Right forelimb (tissue), 1 donor: ENCODE data around the gene PES1.
"Not testable (repeated sequence)": the region's sequence is repeated elsewhere in the genome, so short reads cannot be mapped to it uniquely, and the experiment has no call there.

Experiments
- DNase-seq: peaks from one replicate; pipeline ENCODE4 v3.0.0-alpha.2; 2018

The PES1 gene

DNA sequence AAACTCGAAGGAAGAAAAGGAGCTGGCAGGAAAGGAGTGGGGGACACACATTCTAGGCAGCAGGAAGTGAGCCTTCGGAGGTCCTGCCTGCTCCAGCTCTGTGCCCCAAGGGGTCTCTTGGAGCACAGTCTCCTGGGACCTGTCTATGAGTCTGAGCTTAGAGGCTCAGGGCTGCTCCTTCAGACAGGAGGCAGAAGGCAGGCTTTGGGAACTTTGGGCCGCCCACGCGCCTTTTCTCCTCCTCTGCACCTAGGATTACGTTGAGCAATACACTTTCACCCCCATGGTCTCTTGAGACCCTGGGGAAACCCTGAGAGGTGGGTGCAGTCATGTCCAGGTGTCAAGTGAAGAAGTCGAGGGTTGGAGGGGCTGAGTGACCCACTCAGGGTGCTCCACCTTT is 16.2 kb upstream of the PES1 start:
- no peak for DNase-seq

DNA sequence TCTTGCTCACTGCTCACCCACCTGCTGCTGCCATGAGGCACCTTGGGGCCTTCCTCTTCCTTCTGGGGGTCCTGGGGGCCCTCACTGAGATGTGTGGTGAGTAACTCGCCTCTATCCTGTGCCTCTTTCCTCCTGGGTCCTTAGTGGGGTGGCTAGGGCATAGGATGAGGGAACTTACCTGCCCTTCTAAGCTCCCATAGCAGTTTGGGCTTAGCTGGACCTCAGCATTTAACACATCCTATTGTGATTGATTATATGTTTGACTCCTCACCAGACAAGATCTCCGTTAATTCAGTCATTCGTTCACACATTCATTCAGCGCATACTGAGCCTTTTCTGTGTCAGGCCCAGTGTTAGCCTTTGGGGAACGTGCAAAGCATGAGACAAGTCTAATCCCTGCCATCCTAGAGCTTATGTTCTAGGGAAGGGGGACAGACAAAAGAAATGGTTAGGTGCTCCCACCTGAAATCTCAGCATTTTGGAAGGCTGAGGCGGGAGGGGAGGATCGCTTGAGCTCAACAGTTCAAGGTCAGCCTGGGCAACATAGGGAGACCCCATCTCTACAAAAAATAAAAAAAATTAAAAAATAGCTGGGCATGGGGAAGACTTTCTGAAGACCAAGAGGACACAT is 15.7 kb upstream of the PES1 start:
- DNase-seq = no peak

DNA sequence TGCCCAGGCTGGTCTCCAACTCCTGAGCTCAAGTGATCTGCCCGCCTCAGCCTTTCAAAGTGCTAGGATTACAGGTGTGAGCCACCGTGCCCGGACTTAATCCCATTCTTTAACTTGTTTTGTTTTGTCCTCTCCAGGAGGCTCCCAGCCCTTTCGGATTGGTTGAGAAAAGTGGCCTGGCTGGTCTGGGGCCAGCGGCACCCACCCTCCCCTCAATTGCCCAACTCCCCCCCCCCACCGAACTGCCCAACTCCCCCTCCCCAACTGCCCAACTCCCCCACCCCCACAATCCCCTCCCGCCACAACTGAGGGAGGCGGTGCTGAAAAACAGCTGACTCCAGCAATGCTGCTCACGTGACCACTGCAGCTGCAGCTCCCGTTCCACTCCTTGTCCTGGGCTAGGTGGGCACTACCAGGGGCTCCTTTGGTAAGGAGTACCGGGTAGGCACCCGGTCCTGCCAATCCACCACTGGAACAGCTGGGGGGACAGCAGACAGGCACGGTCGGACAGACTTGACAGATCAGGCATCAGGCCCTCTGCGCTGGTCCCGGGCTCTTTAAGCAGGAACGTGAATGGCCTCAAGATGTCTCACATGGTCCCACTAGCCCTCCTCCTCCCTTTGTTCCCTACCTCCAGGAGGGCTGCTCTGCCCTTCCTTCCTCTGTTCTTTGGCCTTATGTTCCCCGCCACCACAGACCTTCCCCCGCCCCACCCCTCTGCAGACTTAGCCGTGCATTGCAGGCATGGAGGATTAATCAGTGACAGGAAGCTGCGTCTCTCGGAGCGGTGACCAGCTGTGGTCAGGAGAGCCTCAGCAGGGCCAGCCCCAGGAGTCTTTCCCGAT is 15.0 kb upstream of the PES1 start, which contains the start of gene TCN2:
Gene TCN2, plus strand, starts transcription at position 720 of the 845 bp plus-strand sequence. CDS start 158 bp downstream, outside the sequence.
- peak; percentile 83 for DNase-seq

DNA sequence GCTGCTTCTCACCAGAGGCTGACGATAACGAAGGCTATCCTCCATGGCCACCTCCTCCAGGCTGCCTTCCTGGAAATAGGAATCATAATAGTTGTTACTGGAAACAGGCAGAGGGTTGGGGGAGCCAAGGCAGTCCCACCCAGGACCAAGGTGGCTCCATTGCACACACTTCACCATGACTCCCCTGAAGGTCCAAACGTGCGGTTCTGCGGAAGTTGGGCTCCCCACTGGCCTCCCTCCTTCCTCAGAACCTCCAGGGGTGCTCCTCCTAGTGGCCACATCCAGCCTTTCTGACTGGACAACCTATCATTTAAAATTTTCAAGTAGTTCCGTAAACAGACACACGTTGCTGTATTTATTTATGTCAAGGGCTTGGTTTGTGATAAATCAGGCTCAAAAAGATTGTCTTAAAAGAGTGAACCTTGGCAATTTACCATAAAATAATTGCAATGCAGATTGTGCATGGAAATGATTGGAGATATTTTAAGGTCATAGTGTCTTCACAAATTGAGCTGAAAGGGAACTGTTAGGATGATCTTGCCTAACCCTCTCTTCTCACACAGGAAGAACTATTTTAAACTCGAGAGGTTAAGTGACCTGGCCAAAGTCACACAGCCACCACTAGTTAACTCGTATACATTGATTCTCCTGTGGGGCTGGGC is 13.9 kb upstream of the PES1 start:
- peak; percentile 60 for DNase-seq

DNA sequence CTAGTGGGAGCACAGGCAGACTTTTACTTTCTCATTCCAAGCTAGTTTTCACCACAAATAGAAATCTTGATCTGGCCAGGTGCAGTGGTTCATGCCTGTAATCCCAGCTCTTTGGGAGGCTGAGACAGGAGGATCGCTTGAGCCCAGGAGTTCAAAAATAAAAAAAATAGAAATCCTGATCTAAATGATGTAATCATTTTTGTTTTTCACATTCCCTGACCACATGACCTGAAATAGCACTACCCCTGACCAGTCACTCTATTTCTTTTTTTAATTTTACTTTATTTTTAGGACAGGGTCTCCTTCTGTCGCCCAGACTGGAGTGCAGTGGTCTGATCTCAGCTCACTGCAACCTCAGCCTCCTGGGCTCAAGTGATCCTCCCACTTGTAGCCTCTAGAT is 13.0 kb upstream of the PES1 start:
- DNase-seq = no peak

DNA sequence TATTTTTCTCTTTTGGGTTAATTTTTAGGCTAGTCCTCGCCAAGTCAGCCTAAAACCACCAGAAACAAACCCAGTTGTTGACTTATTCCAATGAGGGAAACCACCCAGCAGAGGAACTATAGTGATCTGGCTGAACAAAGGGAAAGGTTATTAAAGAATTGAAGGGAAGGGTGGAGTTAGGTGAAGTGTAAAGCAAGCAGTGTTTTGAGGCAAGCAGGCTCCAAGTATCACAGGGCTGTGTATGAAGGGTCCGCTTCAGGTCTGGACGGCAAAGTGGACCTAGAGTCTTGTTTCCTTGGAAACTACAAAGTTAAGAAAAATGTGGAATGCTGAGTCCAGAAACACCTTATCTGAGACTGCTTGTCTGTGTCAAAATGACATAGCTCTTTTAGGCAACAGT is 12.1 kb upstream of the PES1 start:
- DNase-seq = no peak

DNA sequence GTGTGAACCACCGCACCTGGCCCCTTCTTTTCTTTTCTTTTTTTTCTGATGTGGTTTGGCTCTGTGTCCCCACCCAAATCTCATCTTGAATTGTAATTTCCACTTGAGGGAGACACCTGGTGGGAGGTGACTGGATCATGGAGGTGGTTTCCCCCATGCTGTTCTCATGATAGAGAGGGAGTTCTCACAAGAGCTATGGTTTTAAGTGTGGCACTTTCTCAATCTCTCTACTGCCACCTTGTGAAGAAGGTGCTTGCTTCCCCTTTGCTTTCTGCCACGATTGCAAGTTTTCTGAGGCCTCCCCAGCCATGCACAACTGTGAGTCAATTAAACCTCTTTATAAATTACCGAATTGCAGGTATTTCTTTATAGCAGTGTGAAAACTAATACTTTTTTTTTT is 10.3 kb upstream of the PES1 start:
- no peak for DNase-seq

DNA sequence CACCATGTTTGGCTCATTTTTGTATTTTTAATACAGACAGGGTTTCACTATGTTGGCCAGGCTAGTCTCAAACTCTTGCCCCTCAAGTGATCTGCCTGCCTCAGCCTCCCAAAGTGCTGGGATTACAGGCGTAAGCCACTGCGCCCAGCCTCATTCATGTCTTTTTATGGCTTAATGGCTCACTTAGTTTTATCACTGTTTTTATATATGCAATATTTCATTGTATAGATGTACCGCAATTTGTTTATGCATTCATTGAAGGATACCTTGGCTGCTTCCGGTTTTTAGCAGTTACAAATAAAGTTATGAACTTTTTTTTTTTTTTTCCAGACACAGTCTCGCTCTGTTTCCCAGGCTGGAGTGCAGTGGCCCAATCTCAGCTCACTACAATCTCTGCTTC is 9.8 kb upstream of the PES1 start:
- no peak for DNase-seq

DNA sequence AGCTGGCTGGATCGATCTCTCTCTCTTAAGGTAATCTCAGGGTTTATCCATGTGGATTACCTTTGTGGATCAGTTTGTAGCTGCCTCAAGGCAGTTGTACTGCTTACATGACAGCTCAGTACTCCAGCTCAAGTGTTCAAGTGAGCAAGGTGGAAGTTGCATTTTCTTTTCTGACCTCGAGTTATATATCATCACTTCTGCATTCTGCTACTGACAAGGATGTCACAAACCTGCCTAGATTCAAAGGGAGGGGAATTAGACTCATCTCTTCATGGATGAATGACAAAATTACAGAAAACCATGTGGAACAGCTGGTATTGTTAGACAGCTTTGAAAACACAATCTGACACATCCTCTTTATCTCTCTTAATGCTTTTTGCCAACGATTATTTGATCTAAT is 9.2 kb upstream of the PES1 start:
- no peak for DNase-seq

DNA sequence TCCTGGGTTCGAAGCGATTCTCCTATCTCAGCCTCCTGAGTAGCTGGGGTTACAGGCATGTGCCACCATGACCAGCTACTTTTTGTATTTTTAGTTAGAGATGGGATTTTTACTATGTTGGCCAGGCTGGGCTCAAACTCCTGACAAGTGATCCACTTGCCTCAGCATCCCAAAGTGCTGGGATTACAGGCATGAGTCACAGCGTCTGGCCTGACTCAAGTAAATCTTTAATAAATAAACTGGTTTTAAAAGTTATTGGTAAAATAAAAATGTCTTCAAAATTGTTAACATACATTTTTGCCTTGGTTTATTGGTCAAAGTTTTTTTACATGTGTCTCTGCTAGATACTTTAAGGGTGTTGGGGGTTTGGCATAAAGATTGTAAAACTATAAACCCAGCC is 7.3 kb upstream of the PES1 start:
- no peak for DNase-seq

DNA sequence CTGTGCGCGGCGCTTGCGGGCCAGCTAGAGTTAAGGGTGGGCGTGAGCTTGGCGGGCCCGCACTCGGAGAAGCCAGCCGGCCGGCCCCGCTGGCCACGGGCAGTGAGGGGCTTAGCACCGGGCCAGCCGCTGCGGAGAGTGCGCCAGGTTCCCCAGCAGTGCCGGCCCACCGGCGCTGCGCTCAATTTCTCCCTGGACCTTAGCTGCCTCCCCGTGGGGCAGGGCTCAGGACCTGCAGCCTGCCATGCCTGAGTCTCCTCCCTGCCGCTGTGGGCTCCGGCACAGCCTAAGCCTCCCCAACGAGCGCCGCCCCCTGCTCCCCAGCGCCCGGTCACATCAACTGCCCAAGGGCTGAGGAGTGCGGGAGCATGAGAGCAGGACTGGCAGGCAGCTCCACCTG is 5.2 kb upstream of the PES1 start:
- DNase-seq = no peak

DNA sequence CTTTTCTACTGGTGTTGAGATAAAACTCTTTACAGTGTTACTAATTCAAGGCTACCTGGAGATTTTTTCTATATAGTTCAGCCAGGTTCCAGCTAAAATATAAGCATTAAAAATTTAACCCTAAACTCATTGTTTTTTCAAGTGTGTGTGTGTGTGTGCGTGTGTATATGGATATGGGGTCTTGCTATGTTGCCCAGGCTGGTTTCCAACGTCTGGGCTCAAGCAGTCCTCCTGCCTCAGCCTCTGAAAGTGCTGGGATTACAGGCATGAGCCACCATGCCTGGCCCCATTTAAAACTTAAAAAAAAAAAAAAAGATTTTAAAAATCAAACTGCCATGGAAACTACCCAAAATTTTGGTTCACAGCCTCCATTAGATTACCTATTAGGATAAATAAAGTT is 4.5 kb upstream of the PES1 start:
- no peak for DNase-seq

DNA sequence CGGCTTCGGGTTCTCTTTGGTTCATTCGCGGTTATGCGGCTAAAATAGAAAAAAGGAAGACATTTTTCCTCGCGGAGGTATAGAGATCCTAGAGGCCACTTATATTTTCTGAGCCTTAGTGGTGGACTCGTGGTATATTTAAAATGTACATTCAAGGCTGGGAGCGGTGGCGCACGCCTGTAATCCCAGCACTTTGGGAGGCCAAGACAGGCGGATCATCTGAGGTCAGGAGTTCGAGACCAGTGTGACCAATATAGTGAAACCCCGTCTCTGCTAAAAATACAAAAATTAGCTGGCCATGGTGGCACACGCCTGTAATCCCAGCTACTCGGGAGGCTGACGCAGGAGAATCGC is 627 bp upstream of the PES1 start:
- DNase-seq = not testable (repeated sequence)

DNA sequence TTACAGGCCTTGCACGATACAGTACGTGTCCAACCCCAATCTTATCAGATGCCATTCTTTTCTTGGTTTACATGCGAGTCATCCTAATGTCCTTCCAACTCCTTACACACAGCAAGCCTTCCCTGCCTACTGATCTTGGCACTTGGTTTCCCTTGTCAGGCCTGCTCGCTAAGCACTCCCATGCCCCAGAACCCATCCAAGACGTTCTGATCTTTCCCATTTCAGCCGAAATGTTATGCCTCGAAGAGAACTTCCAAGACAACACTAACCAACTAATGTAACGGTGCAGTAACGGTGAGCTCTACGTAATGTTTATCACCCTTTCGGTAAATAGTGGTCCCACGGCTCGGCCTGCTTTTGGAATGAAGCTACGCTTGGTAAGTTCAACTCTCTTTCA is 521 bp downstream of the PES1 start:
- no peak for DNase-seq

DNA sequence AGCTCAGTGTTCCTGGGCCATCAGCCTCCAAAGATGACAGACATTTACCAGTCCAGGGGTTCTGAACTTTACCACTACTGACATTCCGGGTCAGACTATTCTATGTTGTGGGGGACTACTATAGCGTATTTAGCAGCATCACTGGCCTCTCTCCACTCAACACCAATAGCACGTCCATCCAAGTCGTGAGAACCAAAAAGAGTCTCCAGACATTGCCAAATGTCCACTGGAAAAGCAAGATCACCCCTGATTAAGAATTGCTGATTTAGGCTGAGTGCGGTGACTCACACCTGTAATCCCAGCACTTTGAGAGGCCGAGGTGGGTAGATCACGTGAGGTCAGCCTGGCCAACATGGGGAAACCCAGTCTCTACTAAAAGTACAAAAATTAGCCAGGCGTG is 5.3 kb downstream of the PES1 start:
- DNase-seq = no peak

DNA sequence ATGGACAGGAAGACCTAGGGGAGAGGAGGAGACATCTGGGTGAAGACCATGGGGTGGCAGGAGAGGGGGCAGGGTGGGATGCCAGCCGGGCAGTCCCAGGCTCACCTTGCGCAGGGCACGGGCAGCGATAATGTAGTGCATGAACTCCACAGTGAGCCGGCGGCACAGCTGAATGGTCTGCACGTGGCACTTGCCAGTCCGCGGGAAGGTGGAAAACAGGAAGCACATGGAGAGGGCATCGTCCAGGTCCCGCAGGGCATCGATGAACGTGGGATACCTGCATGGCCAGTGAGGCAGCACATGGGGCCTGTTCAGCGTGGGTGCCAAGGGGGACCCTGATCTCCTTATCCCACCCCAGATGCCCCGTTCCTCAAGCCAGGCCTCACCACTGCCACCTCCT is 7.3 kb downstream of the PES1 start:
- no peak for DNase-seq

DNA sequence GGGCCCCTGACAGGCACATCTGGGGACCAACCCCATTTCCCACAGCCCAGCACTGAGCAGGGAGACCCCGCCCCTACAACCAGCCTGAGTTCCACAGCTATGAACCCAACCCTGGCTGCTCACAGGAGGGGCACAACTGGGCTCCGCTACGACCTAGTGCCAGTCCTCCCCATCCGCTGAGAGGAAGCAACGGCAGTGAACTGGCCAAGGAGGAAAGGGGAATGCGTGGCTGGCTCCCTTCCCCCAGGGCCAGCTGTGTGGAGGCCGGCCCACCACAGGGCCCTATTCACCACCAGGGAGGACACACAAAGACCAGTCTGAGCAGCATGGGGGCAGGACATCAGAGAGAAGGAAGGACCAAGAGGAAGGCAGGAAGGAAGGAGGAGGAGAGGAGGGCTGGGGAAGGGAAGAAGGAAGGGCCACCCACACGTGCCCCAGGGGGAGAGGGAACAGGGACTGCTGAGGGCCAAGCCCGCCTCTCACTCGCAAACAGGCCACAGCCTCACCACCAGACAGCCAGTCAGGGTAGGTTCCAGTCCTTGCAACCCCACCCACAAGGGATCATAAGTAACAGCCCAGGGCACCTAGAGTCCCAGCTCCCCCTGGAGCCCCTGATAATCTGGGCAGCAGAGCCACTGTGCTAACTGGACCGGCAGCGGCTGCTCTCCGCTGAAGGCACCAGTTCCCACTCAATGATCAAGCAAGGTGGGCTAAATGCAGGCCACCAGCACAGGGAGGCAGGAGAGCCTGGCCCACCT is 8.7 kb downstream of the PES1 start:
- no peak for DNase-seq

DNA sequence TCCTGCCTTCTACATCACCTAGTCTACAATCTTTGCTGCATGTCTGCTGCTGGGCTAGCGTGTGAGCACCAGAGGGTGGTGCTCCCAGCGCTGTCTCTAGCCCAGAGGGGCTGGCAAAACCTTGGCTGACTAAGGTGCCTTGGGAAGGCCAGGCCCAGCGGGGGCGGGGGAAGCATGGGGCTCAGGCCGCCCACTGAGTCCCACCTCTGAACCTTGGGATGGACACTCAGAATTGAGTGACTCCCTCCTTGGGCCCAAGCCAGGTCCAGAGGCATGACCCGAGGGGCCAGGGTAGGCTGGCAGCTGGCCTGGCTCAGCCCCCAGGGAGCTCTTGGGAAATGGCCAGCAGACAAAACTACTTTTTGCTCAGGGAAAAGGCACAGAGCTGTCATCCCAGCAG is 9.7 kb downstream of the PES1 start:
- no peak for DNase-seq

DNA sequence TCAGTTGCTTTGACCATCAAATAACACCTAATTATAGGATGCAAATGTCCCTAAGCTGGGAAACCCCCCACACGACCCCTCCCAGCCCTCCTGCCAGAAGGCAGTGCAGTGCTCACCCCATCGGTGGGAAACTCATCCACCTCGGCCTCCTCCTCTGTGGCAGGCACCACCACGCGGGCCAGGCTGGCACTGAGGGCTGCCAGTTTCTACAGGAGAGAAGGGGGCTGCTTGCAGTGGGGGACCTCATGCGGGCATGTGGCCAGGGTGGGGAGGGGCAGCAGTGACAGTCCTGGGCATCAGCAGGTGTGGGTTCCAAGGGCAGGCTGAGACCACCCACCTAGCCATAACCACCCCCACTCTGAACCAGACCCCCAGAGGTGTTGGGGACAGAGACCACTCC is 10.8 kb downstream of the PES1 start:
- no peak for DNase-seq

DNA sequence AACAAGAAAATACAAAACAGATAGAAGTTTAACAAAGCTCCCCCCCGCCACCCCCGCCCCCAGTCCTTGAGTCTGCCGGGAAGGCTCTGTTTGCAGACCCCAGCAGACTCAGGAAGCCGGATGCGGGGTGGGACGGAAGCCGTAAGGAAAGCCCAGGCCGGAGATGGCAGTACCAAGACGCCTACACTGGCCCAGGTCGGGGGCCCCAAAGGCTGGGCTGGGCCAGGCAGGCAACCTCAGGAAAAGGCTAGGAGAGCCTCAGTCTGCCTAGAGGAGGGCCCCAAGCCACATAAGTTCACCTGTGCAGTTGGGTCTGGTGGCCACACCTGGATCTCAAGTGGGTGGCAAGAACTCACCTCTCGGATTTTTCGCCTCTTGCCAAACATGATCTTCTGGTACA is 13.2 kb downstream of the PES1 start:
- no peak for DNase-seq

DNA sequence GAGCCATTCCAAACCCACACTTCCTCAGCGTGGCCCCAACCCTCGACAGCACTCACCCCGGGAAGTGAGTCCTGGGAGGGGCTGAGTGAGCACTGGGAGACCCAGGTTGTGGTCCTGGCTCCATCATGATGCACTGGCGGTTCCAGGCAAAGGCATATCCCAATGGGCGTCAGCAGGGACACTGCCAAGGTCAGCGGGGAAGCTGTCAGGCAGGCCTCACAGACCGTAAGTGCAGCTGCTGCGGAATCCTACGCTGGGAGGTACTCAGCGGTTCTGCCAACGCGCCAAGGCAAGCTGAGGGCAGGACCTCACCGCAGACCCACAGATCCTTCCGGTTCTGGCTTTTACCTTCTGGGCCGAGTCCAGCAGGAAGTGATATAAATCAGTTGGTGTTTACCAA is 15.9 kb downstream of the PES1 start:
- no peak for DNase-seq

DNA sequence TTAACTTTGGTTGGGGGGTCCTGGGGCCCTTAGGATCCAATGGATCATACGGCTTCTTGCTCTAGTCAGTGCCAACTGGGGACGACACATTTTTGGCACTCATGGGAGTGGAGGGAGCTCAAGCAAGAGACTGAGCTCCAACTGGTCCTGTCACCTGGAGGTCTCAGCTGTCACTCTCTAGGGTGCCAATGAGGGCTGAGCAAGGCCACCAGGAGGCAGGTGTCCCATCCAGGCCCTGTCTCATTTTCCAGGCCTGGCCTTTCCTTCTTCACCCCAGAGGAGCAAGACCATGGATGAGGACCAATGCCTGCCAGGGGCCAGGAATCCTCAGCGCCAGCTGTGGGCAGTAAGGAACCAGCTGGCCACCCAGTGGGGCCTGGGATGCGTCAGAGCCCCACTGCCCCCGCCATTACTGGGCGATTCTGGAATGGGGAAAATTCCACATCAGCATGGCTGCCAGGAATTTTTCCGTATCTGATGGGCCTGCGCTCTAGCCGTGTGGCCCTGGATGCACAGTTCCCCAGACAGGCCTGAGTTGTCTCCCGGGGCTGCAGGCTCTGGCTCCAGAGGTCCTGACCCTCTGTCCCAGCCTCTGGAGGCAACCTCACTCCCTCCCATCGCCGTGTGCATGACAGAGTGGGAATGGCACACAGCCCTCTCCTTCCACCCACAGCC is 16.6 kb downstream of the PES1 start:
- DNase-seq = peak; percentile 50
